ENCODE measurements around the gene YPEL2. TPM values are rescaled to one million over a fixed set of nuclear protein-coding genes. Genes with fewer than 3 reads are reported as not detected.

YPEL2 gene
- polyA plus RNA-seq, 1 of the 3 experiments (the other 2 are of a cell fraction) = 3.2 TPM

- TF ChIP-seq CTCF (IDR thresholded peaks at IDR 0.05) (no peak), GATA2 (CRISPR knock-in tag; IDR thresholded peaks at IDR 0.05) (peak; percentile 93), RXRA (IDR thresholded peaks at IDR 0.05; ENCODE audit: borderline replicate concordance, low read depth) (no peak; the same call in 1 of the 2 replicates), RCOR1 (IDR thresholded peaks at IDR 0.05; ENCODE audit: low read length) (peak; percentile 98), RAD21 (IDR thresholded peaks at IDR 0.05; ENCODE audit: low read length) (peak; percentile 45), EP300 (IDR thresholded peaks at IDR 0.05; ENCODE audit: borderline replicate concordance in 1 of 2, low read depth in 1 of 2, low read length in 1 of 2) (peak in 1 of 2 experiments; percentile 96; a peak in 2 of 4 replicates), FOSL2 (IDR thresholded peaks at IDR 0.05; ENCODE audit: borderline replicate concordance, low read depth) (no peak), JUND (IDR thresholded peaks at IDR 0.05) (no peak), SMC3 (IDR thresholded peaks at IDR 0.05; ENCODE audit: low read depth, low read length) (peak; percentile 1; the same call in 1 of the 2 replicates), MEF2A (IDR thresholded peaks at IDR 0.05; ENCODE audit: borderline replicate concordance, low read depth) (no peak)
Measured at GRCh38 chr17:59425085-59425931, 93.9 kb downstream of the YPEL2 start (continued).

DNA sequence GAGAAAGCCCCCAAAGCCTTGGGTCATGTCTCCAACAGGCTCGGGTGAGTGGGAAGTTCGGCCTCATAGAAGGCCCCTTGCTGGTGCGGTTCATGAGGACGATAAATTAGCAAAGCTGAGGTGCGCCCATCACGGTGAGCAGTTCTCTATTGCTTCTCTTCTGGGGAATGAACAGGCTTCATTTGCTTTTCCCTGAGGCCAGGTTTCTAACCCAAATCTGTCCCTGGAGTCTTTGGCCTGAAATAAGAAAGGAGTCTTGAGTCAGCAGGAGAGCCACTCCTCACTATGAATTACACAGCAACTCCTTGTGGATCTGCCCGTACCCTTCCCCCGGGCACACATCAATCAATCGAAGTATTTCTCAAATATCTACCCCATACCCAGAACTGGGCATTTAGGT lies 94.6 kb downstream of the YPEL2 start:
- Histone ChIP-seq H3K36me3 (replicated peaks in 1 of 2; ENCODE audit: control insufficient read depth in 1 of 2, insufficient read depth in 2 of 2, low read length in 1 of 2) (no peaks in the 10 kb centered on the region), H3K4me2 (peak overlapping the region; percentile 26; the same call in 1 of the 2 replicates), H3K4me1 (ENCODE audit: control insufficient read depth in 1 of 2, insufficient read depth in 2 of 2, low read depth in 1 of 2, low read length in 1 of 2) (peaks cover 13 to 49% of the 10 kb centered on the region in 2 experiments), H3K27ac (ENCODE audit: low read depth in 2 of 2, low read length in 1 of 2) (peak overlapping the region; percentile 82 to 90), H3F3A (replicated peaks; ENCODE audit: insufficient read depth) (peaks cover 17% of the 10 kb centered on the region), H2AFZ (ENCODE audit: low read depth) (peak overlapping the region; percentile 75), H3K27me3 (ENCODE audit: insufficient read depth) (no peaks in the 10 kb centered on the region), H3K9ac (no peak overlapping the region), H3K4me3 (ENCODE audit: low read depth in 2 of 2, low read length in 1 of 2) (no peak overlapping the region), H3K9me3 (no peaks in the 10 kb centered on the region), H3K9me2 (no peaks in the 10 kb centered on the region), H3K79me2 (ENCODE audit: insufficient read depth) (no peaks in the 10 kb centered on the region), H4K20me1 (ENCODE audit: insufficient read depth) (no peaks in the 10 kb centered on the region)
- WGBS (ENCODE audit: low lambda C conversion rate) = 97% methylated on average over 9 of the region's 9 CpGs
- ChIA-PET POLR2A (interaction anchor here (0.8 to 1.2 kb wide), 3 partner anchors 8 to 38 kb away, joined by 3 read pairs; no protein-coding TSS in a partner anchor), CTCF (interaction anchor here (1.1 to 27.0 kb wide), 11 partner anchors 10 to 149 kb away, joined by 3 to 569 read pairs (median 10); partner anchors contain the start of gene YPEL2)
- TF ChIP-seq JUND (IDR thresholded peaks at IDR 0.05) (no peak), RFX5 (IDR thresholded peaks at IDR 0.05; ENCODE audit: low read length) (no peak), GATA2 (CRISPR knock-in tag; IDR thresholded peaks at IDR 0.05) (no peak), CTCF (IDR thresholded peaks at IDR 0.05) (no peak), MXI1 (IDR thresholded peaks at IDR 0.05; ENCODE audit: low read depth, low read length) (no peak), GABPA (IDR thresholded peaks at IDR 0.05; ENCODE audit: low read depth) (no peak), FOSL2 (IDR thresholded peaks at IDR 0.05; ENCODE audit: borderline replicate concordance, low read depth) (no peak)
- TF ChIP-seq, protein P1, sequence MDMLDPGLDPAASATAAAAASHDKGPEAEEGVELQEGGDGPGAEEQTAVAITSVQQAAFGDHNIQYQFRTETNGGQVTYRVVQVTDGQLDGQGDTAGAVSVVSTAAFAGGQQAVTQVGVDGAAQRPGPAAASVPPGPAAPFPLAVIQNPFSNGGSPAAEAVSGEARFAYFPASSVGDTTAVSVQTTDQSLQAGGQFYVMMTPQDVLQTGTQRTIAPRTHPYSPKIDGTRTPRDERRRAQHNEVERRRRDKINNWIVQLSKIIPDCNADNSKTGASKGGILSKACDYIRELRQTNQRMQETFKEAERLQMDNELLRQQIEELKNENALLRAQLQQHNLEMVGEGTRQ (IDR thresholded peaks at IDR 0.05; ENCODE audit: borderline replicate concordance, low read depth, low read length) = no peak; the same call in 1 of the 2 replicates
- TF ChIP-seq, protein P2, sequence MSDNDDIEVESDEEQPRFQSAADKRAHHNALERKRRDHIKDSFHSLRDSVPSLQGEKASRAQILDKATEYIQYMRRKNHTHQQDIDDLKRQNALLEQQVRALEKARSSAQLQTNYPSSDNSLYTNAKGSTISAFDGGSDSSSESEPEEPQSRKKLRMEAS (IDR thresholded peaks at IDR 0.05; ENCODE audit: low read depth) = no peak
- no peak for DNase-seq

All from SK-N-SH (cell line).